ENCODE measurements around the gene ANO10. TPM values are rescaled to one million over a fixed set of nuclear protein-coding genes. Genes with fewer than 3 reads are reported as not detected.

The ANO10 gene
- total and polyA plus RNA-seq, 2 of the 8 experiments (the other 6 are each of a cell fraction or from before 2014, with no cell fraction given): 38.0 to 53.2 TPM

DNA sequence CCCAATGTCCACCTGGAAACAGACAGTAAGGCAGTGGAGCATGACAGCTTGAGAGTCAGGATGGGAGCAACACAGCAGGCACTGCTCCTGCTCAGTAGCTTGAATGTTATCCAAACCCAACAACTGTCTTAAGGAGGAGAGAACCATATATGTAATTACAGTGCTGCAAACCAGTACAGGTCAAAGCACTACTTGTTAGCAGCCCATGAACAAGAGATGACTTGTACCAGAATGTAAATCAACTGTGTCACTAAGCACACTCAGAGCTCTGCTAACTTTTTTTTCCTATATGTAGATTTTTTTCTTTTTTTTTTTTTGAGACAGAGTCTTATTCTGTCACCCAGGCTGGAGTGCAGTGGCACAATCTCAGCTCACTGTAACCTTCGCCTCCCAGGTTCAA, 87.1 kb downstream of the ANO10 start:
- no peak for TF ChIP-seq BCL11A (IDR thresholded peaks at IDR 0.05; ENCODE audit: low read depth in 2 of 2, low read length in 2 of 2)
- no peak for TF ChIP-seq SRF (IDR thresholded peaks at IDR 0.05; ENCODE audit: low read depth, low read length)
- no peak for TF ChIP-seq TEAD4 (IDR thresholded peaks at IDR 0.05; ENCODE audit: low read depth, low read length)
- Histone ChIP-seq H3K4me3 (ENCODE audit: extremely low read depth in 1 of 4, insufficient read depth in 2 of 4, low read depth in 3 of 4, low read length in 4 of 4) (no peak overlapping the region), H3K9me3 (ENCODE audit: insufficient read depth in 2 of 2, low read depth in 1 of 2, low read length in 1 of 2) (no peaks in the 10 kb centered on the region), H3K27me3 (replicated peaks in 1 of 4; ENCODE audit: control insufficient read depth in 3 of 4, extremely low read depth in 1 of 4, insufficient read depth in 3 of 4, low read length in 3 of 4) (no peaks in the 10 kb centered on the region), H3K18ac (ENCODE audit: extremely low read depth, low read length) (no peak overlapping the region), H3K14ac (ENCODE audit: insufficient read length) (no peak overlapping the region), H2BK120ac (replicated peaks; ENCODE audit: low read depth, low read length) (no peak overlapping the region), H3K23me2 (ENCODE audit: low read depth, low read length) (no peaks in the 10 kb centered on the region), H4K5ac (ENCODE audit: insufficient read length, low read depth, low read length) (no peak overlapping the region), H2BK15ac (ENCODE audit: low read length) (no peak overlapping the region), H4K91ac (replicated peaks; ENCODE audit: insufficient read length, low read length) (no peak overlapping the region), H2BK20ac (ENCODE audit: low read length) (no peak overlapping the region), H2AFZ (ENCODE audit: low read length) (no peak overlapping the region), H4K20me1 (replicated peaks in 1 of 2; ENCODE audit: control insufficient read depth in 1 of 2, insufficient read depth in 2 of 2, low read length in 2 of 2) (no peaks in the 10 kb centered on the region), H3K4ac (replicated peaks; ENCODE audit: insufficient read length, low read depth, low read length) (no peak overlapping the region), H3K27ac (ENCODE audit: low read depth, low read length) (no peak overlapping the region), H3K4me1 (replicated peaks in 1 of 4; ENCODE audit: control insufficient read depth in 3 of 4, insufficient read depth in 4 of 4, low read length in 3 of 4) (peaks cover 0 to 15% (median 12%) of the 10 kb centered on the region in 4 experiments; a peak in 4 of 7 replicates), H3K9ac (replicated peaks in 1 of 4; ENCODE audit: extremely low read depth in 1 of 4, low read depth in 3 of 4, low read length in 3 of 4) (no peak overlapping the region), H3K79me1 (ENCODE audit: low read depth, low read length) (no peaks in the 10 kb centered on the region; the same call in 1 of the 2 replicates), H3K56ac (replicated peaks; ENCODE audit: insufficient read length, low read depth, low read length) (no peak overlapping the region), H3K36me3 (ENCODE audit: control insufficient read depth in 2 of 4, insufficient read depth in 4 of 4, low read length in 3 of 4) (no peaks in the 10 kb centered on the region), H3K23ac (ENCODE audit: insufficient read length) (no peak overlapping the region), H2AK5ac (ENCODE audit: low read depth, low read length) (no peak overlapping the region), H2BK5ac (ENCODE audit: low read depth, low read length) (no peak overlapping the region), H4K8ac (ENCODE audit: extremely low read depth, insufficient read depth, low read length) (no peak overlapping the region), H2BK12ac (ENCODE audit: low read depth, low read length) (no peak overlapping the region), H3K4me2 (ENCODE audit: insufficient read depth in 1 of 2, low read depth in 2 of 2, low read length in 2 of 2) (no peak overlapping the region), H3K79me2 (ENCODE audit: control insufficient read depth in 1 of 2, insufficient read depth in 2 of 2, low read length in 2 of 2) (no peaks in the 10 kb centered on the region)
- DNase-seq (ENCODE audit: low read depth in 1 of 2, low spot score in 2 of 2) (no peak), FAIRE-seq (no peak)
- WGBS, 2 experiments (ENCODE audit: extremely low coverage in 1 of 2, insufficient coverage in 1 of 2, insufficient read length in 1 of 2, insufficient replicate concordance in 2 of 2, low coverage in 1 of 2, low lambda C conversion rate in 2 of 2, missing lambda C conversion rate in 1 of 2): 100% methylated on average over 1 of the region's 1 CpG; no CpG with 5 or more reads in 1 of the 2 experiments
- ChIA-PET POLR2A (ENCODE audit: partially characterized antibody) (no interaction called here), CTCF (ENCODE audit: partially characterized antibody) (interaction anchor here (0.8 to 1.3 kb wide), 5 partner anchors 9 to 702 kb away, joined by 3 to 5 read pairs (median 3); no protein-coding TSS in a partner anchor)

Data from H1 (cell line).